Caco-2 (cell line): ENCODE data around the gene WEE1. TPM values are rescaled to one million over a fixed set of nuclear protein-coding genes. Genes with fewer than 3 reads are reported as not detected.
A peak's percentile ranks its signal among the peaks of the same experiment; 100 is the strongest.

Experiments used
- BruUV-seq: library from RNA; stranded (reverse); fragments of 400-500 nt; replicated peaks from 2 replicates; lab custom pipeline; 2021; lab: Mats Ljungman, UMichigan
- CTCF ChIA-PET: fragments of 300-600 bp; sonication (Branson Sonifier 250); formaldehyde crosslinking; loops from one replicate; lab custom pipeline; 2022; ENCODE audit warnings: antibody characterized with exemption; lab: Charles Lee
- POLR2A ChIA-PET: fragments of 300-600 bp; sonication (Branson Sonifier 250); formaldehyde crosslinking; loops from one replicate; lab custom pipeline; 2022; ENCODE audit warnings: antibody characterized with exemption; lab: Charles Lee
- DNase-seq, 2 experiments: peaks; one replicate each; pipeline versions ENCODE4 v3.0.0 to v3.0.0-alpha.2; 2020 to 2022
- H3K27me3 ChIP-seq: replicated peaks from 2 replicates; pipeline ENCODE4 v1.6.0; 2011; ENCODE audit warnings: low read length; ENCODE audit not compliant: control insufficient read depth, insufficient read depth
- H3K36me3 ChIP-seq: 2 replicates; pipeline ENCODE4 v1.5.1; 2011; ENCODE audit warnings: low read length; ENCODE audit not compliant: control insufficient read depth, insufficient read depth
- H3K4me1 ChIP-seq: fragments of 250-450 bp; sonication (Bioruptor Pico); 2 replicates; pipeline ENCODE4 v1.5.1; 2020; ENCODE audit warnings: mild to moderate bottlenecking
- H3K4me3 ChIP-seq: 2 replicates; pipeline ENCODE4 v1.5.1; 2011; ENCODE audit warnings: low read depth, mild to moderate bottlenecking, control low read depth, low read length
- H3K9me3 ChIP-seq: fragments of 250-450 bp; sonication (Bioruptor Pico); 2 replicates; pipeline ENCODE4 v1.5.1; 2020; ENCODE audit warnings: mild to moderate bottlenecking, moderate library complexity
- H3K27ac Mint-ChIP-seq: one replicate; pipeline ENCODE4 v1.8.0; 2022; ENCODE audit warnings: mixed read lengths; ENCODE audit not compliant: unreplicated experiment
- H3K27me3 Mint-ChIP-seq: one replicate; pipeline ENCODE4 v1.8.0; 2022; ENCODE audit warnings: mixed read lengths; ENCODE audit not compliant: insufficient read depth, unreplicated experiment
- H3K36me3 Mint-ChIP-seq: one replicate; pipeline ENCODE4 v1.8.0; 2022; ENCODE audit warnings: mild to moderate bottlenecking, mixed read lengths; ENCODE audit not compliant: insufficient read depth, unreplicated experiment
- H3K4me1 Mint-ChIP-seq: one replicate; pipeline ENCODE4 v1.8.0; 2022; ENCODE audit warnings: low read depth, mixed read lengths; ENCODE audit not compliant: unreplicated experiment
- H3K4me3 Mint-ChIP-seq: one replicate; pipeline ENCODE4 v1.8.0; 2022; ENCODE audit warnings: mild to moderate bottlenecking, moderate library complexity, mixed read lengths; ENCODE audit not compliant: unreplicated experiment
- H3K9me3 Mint-ChIP-seq: one replicate; pipeline ENCODE4 v1.8.0; 2022; ENCODE audit warnings: mixed read lengths; ENCODE audit not compliant: unreplicated experiment
- intact Hi-C: fragments of 100-400 bp; cut with micrococcal nuclease; formaldehyde crosslinking; loops from one replicate; pipeline ENCODE4 v1.10.0; 2022; ENCODE audit not compliant: unreplicated experiment
- total RNA-seq: library from RNA; stranded (reverse); gene quantifications from 2 replicates; pipeline ENCODE4 v1.2.3, GENCODE V29; 2022
- TF ChIP-seq, protein P1 (sequence below), 2 experiments: fragments of 200-600 bp in 1 of 2; IDR thresholded peaks; 1 replicate in 1 of 2; 2 replicates in 1 of 2; pipeline versions ENCODE4 v1.5.1 to v1.8.0; 2011 to 2022; ENCODE audit warnings: antibody characterized with exemption in 1 of 2, control low read depth in 1 of 2, inconsistent platforms in 1 of 2, low read depth in 1 of 2, low read length in 1 of 2, mild to moderate bottlenecking in 1 of 2, moderate library complexity in 1 of 2; ENCODE audit not compliant: insufficient read depth in 1 of 2, severe bottlenecking in 1 of 2, unreplicated experiment in 1 of 2

The WEE1 gene
- total RNA-seq, 1 experiment from 2014 or later: 108 TPM

DNA sequence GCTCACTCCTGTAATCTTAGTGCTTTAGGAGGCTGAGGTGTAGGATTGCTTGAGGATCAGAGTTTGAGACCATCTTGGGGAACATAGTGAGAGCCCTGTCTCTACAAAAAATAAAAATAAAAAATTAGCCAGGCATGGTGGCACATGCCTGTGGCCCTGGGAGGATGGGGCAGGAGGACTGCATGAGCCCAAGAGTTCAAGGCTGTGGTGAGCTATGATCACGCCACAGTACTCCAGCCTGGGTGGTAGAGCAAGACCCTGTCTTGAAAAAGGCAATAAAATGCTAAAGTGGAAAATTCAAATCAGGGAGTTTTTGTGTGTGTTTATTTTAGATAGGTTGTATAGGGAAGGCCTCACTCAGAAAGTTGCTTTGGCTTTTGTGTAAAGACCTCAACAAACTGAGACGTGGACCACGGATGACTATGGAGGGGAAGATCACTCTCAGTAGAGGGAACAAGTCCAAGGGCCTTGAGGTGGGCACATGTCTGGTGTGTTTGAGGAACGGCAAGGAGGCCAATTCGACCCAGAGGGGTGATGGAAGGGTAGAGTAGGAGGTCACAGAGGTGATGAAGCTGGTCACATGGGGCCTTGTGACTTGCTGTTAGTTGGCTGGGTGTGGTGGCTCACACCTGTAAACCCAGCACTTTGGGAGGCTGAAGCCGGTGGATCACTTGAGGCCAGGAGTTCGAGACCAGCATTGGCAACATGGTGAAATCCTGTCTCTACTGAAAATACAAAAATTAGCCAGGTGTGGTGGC lies 35.7 kb downstream of the WEE1 start:
- Mint-ChIP-seq H3K4me1 (peaks cover 56% of the 10 kb centered on the region), H3K4me3 (peak overlapping the region; percentile 13), H3K27ac (peak overlapping the region; percentile 86), H3K27me3 (no peaks in the 10 kb centered on the region), H3K9me3 (no peaks in the 10 kb centered on the region), H3K36me3 (peaks cover 27% of the 10 kb centered on the region)
- POLR2A ChIA-PET: no interaction called here
- peaks cover 54% of the 10 kb centered on the region for H3K4me1 ChIP-seq
- CTCF ChIA-PET: no interaction called here
- H3K36me3 ChIP-seq: no peaks in the 10 kb centered on the region
- TF ChIP-seq, protein P1, sequence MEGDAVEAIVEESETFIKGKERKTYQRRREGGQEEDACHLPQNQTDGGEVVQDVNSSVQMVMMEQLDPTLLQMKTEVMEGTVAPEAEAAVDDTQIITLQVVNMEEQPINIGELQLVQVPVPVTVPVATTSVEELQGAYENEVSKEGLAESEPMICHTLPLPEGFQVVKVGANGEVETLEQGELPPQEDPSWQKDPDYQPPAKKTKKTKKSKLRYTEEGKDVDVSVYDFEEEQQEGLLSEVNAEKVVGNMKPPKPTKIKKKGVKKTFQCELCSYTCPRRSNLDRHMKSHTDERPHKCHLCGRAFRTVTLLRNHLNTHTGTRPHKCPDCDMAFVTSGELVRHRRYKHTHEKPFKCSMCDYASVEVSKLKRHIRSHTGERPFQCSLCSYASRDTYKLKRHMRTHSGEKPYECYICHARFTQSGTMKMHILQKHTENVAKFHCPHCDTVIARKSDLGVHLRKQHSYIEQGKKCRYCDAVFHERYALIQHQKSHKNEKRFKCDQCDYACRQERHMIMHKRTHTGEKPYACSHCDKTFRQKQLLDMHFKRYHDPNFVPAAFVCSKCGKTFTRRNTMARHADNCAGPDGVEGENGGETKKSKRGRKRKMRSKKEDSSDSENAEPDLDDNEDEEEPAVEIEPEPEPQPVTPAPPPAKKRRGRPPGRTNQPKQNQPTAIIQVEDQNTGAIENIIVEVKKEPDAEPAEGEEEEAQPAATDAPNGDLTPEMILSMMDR (IDR thresholded peaks at IDR 0.05; ENCODE audit: insufficient read depth in 1 of 2, low read depth in 1 of 2, low read length in 1 of 2, severe bottlenecking in 1 of 2, unreplicated experiment in 1 of 2): no peak
- BruUV-seq: no TSS peak
- no peak overlapping the region for H3K4me3 ChIP-seq
- intact Hi-C loops: no loop called here
- DNase-seq: no peak
- H3K27me3 ChIP-seq: no peaks in the 10 kb centered on the region
- no peaks in the 10 kb centered on the region for H3K9me3 ChIP-seq

GRCh38 chr11:9609841-9610240 lies 36.4 kb downstream of the WEE1 start:
- TF ChIP-seq, protein P1 (IDR thresholded peaks at IDR 0.05; ENCODE audit: insufficient read depth in 1 of 2, low read depth in 1 of 2, low read length in 1 of 2, severe bottlenecking in 1 of 2, unreplicated experiment in 1 of 2): no peak
- Histone ChIP-seq H3K9me3 (no peaks in the 10 kb centered on the region), H3K4me1 (peaks cover 54% of the 10 kb centered on the region), H3K4me3 (no peak overlapping the region), H3K27me3 (no peaks in the 10 kb centered on the region), H3K36me3 (no peaks in the 10 kb centered on the region)
- POLR2A ChIA-PET: no interaction called here
- H3K9me3 Mint-ChIP-seq: no peaks in the 10 kb centered on the region
- H3K27ac Mint-ChIP-seq: peak overlapping the region; percentile 98
- no peak overlapping the region for H3K4me3 Mint-ChIP-seq
- CTCF ChIA-PET: interaction anchor here (1.3 kb wide), 1 partner anchor 103 kb away, joined by 4 read pairs; no protein-coding TSS in a partner anchor
- DNase-seq: no peak
- BruUV-seq: no TSS peak
- peaks cover 56% of the 10 kb centered on the region for H3K4me1 Mint-ChIP-seq
- H3K27me3 Mint-ChIP-seq: no peaks in the 10 kb centered on the region
- intact Hi-C loops: loop anchor here (5.0 to 10.0 kb wide), 3 partner anchors 225 to 717 kb away; partner anchors contain the start of gene IPO7
- peaks cover 27% of the 10 kb centered on the region for H3K36me3 Mint-ChIP-seq

DNA sequence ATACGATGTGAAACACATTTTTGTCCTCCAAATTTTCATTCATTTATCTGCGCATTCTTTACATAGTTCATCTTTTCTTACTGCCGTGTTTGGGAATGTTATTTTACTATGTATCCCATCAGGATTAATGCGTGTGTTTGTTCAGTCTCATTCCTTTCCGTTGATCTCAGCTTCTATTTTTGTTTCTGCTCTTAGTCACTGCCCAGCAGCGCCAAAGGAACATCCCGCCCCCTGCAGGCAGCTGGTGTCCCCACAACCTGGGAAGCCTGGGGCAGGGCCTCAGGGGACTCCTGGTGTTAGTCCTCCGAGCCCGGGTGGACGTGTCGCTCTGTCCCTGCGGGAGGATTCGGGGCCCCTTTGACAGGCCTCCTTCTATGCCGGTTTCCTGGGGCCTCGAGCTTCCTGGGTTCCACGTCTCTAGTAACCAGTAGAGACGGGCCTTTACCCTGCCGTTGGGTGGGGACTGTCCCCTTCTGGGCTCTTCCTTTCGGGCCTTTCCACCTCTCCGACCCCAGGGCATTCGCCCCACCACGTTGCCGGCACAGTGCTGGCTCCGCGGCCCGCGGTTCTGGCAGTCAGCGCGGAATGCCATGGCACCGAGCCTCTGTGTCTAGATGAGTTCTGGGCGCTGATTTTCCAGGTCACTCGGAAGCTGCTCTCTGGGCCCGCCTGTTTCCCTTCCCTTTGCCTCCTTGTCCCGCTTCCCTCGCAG lies 39.8 kb downstream of the WEE1 start:
- Histone ChIP-seq H3K4me3 (peak overlapping the region; percentile 43), H3K27me3 (no peaks in the 10 kb centered on the region), H3K9me3 (no peaks in the 10 kb centered on the region), H3K4me1 (peaks cover 33% of the 10 kb centered on the region), H3K36me3 (no peaks in the 10 kb centered on the region)
- Mint-ChIP-seq H3K27ac (peak overlapping the region; percentile 98), H3K4me3 (peak overlapping the region; percentile 93), H3K36me3 (peaks cover 27% of the 10 kb centered on the region), H3K27me3 (no peaks in the 10 kb centered on the region), H3K4me1 (peaks cover 37% of the 10 kb centered on the region), H3K9me3 (no peaks in the 10 kb centered on the region)
- TSS peak; percentile 98 for BruUV-seq
- intact Hi-C loops: loop anchor here (1.0 to 10.0 kb wide), 7 partner anchors 40 to 714 kb away; partner anchors contain the start of genes IPO7 and WEE1
- ChIA-PET CTCF (interaction anchor here (0.6 to 2.2 kb wide), 20 partner anchors 8 to 713 kb away, joined by 3 to 17 read pairs (median 4); partner anchors contain the start of genes ADM, SWAP70, WEE1 and ZNF143), POLR2A (interaction anchor here (0.5 to 2.2 kb wide), 8 partner anchors 40 to 692 kb away, joined by 3 to 18 read pairs (median 4); partner anchors contain the start of genes ADM, SWAP70 and WEE1)
- DNase-seq: peak; percentile 97 to 99
- TF ChIP-seq, protein P1 (IDR thresholded peaks at IDR 0.05; ENCODE audit: insufficient read depth in 1 of 2, low read depth in 1 of 2, low read length in 1 of 2, severe bottlenecking in 1 of 2, unreplicated experiment in 1 of 2): peak; percentile 86 to 98
